Spinal cord (tissue), 10 donors: ENCODE data around the gene GLB1L3. TPM values are rescaled to one million over a fixed set of nuclear protein-coding genes. Genes with fewer than 3 reads are reported as not detected.
"Not testable (repeated sequence)": the region's sequence is repeated elsewhere in the genome, so short reads cannot be mapped to it uniquely, and the experiment has no call there.

Experiments used
- DNase-seq, 6 donors: peaks; one replicate each; pipeline versions ENCODE4 v3.0.0 to v3.0.0-alpha.2; 2013 to 2015; ENCODE audit warnings: low spot score in 6 of 6, low read depth in 4 of 6
- H3K27ac ChIP-seq: one replicate; pipeline ENCODE4 v1.5.1; 2013; ENCODE audit warnings: low read depth, low read length, control low read depth
- H3K27me3 ChIP-seq: one replicate; pipeline ENCODE4 v1.6.1; 2013; ENCODE audit warnings: low read length; ENCODE audit not compliant: control insufficient read depth, insufficient read depth
- H3K36me3 ChIP-seq: one replicate; pipeline ENCODE4 v1.6.1; 2013; ENCODE audit warnings: low read length; ENCODE audit not compliant: control insufficient read depth, insufficient read depth
- H3K4me1 ChIP-seq: one replicate; pipeline ENCODE4 v1.6.1; 2013; ENCODE audit warnings: low read length; ENCODE audit not compliant: control insufficient read depth, insufficient read depth
- H3K4me3 ChIP-seq: one replicate; pipeline ENCODE4 v1.5.1; 2013; ENCODE audit warnings: low read depth, low read length, control low read depth
- H3K9me3 ChIP-seq: one replicate; pipeline ENCODE4 v1.6.1; 2013; ENCODE audit warnings: low read length; ENCODE audit not compliant: control insufficient read depth, insufficient read depth
- WGBS: methylation state at CpG from one replicate; pipeline ENCODE4 v1.1.5; 2013; ENCODE audit warnings: missing lambda C conversion rate; ENCODE audit not compliant: insufficient coverage; 5-methylcytosine and 5-hydroxymethylcytosine counted together
- polyA plus RNA-seq, 2 donors: library from polyadenylated mRNA; unstranded; fragments of 120-200 nt; gene quantifications; one replicate each; pipeline ENCODE4 v1.2.1, GENCODE V29; 2013; ENCODE audit not compliant: insufficient read length in 2 of 2
- total RNA-seq, 2 donors: library from RNA; depleted of rRNA in 1 of 2; stranded (reverse); fragments of 120-200 nt in 1 of 2; fragments of >200 nt in 1 of 2; gene quantifications; one replicate each; pipeline versions ENCODE4 v1.2.3 to v1.2.4, GENCODE V29; 2013 to 2014
- donor health status: healthy.

Gene GLB1L3
- total and polyA plus RNA-seq, 4 donors, result 0.28 to 2.9 (median 1.7) TPM

DNA sequence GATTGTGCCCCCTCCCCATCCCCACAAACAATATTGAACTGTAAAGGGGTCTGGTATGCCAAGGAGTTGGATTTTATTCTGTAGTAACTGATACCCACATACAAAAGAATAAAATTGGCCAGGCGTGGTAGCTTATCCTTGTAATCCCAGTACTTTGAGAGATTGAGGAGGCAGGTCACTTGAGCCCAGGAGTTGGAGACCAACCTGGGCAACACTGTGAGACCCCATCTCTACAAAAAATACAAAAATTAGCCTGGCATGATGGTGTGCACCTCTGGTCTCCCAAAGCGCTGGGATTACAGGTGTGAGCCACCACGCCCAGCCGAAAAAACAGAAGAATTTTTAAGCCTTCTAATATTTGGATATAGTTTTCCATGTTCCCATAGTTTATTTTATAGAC, 4.2 kb upstream of the GLB1L3 start:
- H3K36me3 ChIP-seq, result no peaks in the 10 kb centered on the region
- WGBS, result 100% methylated on average over 1 of the region's 4 CpGs
- H3K27me3 ChIP-seq, result peaks cover 52% of the 10 kb centered on the region

DNA sequence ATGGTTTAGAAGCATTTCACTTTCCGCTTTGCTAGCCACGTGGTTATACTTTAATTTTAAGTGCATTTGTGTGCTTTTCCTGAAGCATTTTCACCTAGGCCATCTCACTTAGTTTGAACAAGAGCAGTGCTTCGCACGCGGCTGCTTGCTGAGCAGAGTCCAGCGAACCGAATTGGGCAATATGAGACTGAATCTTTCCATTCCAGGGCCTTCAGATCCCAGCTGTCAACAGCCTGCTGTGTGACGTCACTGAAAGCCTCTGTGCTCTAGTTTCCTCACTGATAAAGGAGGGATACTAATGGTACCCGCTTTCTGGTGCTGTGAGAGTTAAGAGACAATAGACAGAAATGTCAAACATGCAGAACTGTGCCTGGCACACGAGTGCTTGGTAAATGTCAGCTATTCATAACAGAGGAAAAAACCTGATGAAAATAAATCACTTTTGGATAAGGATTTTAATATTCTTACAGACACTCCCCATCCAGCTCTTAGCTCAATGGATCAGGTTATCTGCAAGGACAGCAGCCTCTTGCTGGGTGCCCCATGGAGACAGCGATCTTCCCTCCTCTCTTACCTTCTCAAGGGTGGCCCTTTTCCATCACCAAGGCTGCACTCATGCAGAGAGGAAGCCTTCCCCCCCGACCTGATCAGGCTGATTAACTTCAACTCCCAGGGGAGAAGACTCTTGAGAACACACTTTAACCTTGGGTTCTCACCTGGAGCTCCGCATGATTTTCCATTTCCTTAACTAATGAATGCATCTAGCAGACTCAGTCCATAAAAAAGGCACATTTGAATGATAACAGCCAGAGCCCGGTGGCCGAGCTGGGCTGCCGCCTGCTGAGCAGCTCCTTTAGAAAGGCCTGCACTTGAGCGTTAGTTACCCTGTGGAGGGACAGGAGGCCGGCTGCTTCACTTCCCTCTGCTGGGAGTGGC, 3.5 kb upstream of the GLB1L3 start:
- Histone ChIP-seq H3K4me3 (no peak overlapping the region), H3K36me3 (no peaks in the 10 kb centered on the region), H3K9me3 (no peaks in the 10 kb centered on the region), H3K4me1 (peaks cover 18% of the 10 kb centered on the region), H3K27ac (no peak overlapping the region), H3K27me3 (peaks cover 59% of the 10 kb centered on the region)
- WGBS, result 26% methylated on average over 8 of the region's 18 CpGs
- peak in 1 of 6 donors; percentile 26 for DNase-seq

More for the DNA sequence above, 4.2 kb upstream of the GLB1L3 start:
- H3K4me1 ChIP-seq, result peaks cover 13% of the 10 kb centered on the region
- no peak overlapping the region for H3K27ac ChIP-seq
- no peak overlapping the region for H3K4me3 ChIP-seq
- DNase-seq, result no peak
- no peaks in the 10 kb centered on the region for H3K9me3 ChIP-seq

- no peak overlapping the region for H3K4me3 ChIP-seq
- no peaks in the 10 kb centered on the region for H3K9me3 ChIP-seq
- no peaks in the 10 kb centered on the region for H3K36me3 ChIP-seq
- H3K27me3 ChIP-seq, result peaks cover 64% of the 10 kb centered on the region
- DNase-seq, result no peak
- WGBS, result no CpG with 5 or more reads among the region's 3 CpGs
- no peak overlapping the region for H3K27ac ChIP-seq
- H3K4me1 ChIP-seq, result peaks cover 20% of the 10 kb centered on the region
Measured at GRCh38 chr11:134273317-134273712, 2.9 kb upstream of the GLB1L3 start.

DNA sequence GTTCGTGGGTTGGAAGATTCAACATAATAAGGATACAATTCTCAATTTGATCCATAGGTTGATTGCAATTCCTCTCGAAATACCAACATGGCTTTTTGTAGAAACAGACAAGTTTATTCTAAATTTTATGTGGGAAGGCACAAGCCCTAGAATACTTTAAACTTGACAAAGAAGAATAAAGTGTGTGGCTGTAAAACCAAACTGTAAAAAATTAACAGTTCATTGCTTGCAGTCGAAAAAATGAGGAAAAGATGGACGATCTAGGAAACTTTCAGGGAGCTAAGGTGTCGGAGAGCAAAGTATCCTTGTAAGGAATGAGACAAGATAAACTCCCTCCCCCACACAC, 1.0 kb upstream of the GLB1L3 start:
- WGBS, result no CpG with 5 or more reads among the region's 5 CpGs
- Histone ChIP-seq H3K27me3 (peaks cover 67% of the 10 kb centered on the region), H3K36me3 (no peaks in the 10 kb centered on the region), H3K4me3 (no peak overlapping the region), H3K27ac (no peak overlapping the region), H3K9me3 (no peaks in the 10 kb centered on the region), H3K4me1 (peaks cover 20% of the 10 kb centered on the region)
- DNase-seq, result no peak

DNA sequence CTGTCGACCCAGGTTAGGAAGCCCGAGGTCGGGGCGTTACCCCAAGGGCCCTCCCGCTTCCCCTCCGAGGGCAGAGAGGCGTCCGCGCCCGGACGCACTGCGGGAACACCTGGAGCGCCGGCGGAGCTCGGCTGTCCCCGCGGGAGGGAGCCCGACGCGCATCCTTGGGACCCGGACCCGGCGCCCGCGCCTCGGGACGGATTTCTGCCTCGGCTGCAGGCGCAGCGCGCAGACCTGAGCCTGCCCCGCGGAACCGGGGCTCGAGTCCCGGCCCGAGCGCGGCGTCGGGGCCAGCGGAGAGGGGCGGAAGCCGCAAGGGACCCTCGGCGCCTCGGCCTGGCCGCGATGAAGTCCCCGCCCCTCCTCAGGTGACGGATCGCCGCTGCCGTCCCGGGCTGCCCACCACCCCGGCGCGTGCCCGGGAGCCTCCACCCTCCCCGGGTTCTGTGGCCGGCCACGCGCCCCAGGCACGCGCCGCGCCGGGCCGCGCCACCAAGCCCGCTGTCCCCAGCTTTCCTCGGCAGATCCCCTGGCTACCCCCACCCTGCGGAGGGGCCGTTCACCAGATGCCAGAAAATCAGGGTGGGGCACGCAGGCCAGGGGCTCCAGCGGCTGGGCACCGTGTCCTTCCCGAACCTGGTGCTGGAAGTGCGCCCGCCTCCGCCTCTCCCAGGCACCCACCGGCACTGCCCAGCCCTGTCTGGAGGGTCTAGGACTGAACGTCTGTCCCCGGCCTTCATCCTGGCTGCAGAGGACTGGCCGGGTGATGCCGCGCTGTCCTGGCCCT, 410 bp downstream of the GLB1L3 start:
- Histone ChIP-seq H3K27me3 (peaks cover 66% of the 10 kb centered on the region), H3K9me3 (no peaks in the 10 kb centered on the region), H3K4me1 (peaks cover 20% of the 10 kb centered on the region), H3K36me3 (no peaks in the 10 kb centered on the region), H3K4me3 (no peak overlapping the region), H3K27ac (no peak overlapping the region)
- peak in 1 of 6 donors; percentile 52 for DNase-seq
- under 1% methylated on average over 88 of the region's 88 CpGs for WGBS

DNA sequence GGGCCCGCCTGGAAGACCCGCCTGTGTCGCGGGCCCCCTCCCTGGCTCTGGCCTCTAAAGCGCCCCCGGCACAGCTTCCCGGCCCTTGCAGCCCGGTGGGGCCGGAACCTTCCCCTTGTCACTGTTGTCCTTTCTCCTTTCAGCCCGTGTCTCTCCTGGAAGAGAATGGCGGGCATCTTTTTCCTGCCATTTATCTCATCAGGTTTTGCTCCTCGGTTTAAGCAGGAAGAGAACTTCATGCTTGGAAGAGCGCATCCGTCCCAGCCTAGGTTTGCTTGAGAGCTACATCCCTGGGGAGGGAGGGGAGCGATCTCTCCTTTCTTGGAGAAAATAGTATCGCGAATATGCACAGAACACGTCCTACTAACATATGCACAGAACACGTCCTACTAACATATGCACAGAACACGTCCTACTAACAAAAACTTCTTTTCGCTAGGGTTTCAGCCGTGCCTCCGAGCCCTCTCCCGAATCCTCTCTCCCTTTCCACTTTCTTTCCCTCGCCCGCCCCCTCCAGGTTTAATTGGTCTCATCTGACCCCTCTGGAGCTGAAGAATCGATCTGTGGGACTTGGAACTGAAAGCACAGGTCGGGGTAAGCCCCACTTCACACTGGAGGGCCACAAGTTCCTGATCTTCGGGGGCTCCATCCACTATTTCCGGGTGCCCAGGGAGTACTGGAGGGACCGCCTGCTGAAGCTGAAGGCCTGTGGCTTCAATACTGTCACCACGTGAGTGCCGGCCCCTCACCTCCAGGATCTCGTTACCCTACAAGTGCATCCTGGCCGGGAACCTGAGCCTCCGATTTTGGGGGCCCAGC, 1.2 kb downstream of the GLB1L3 start:
- Histone ChIP-seq H3K27me3 (peaks cover 59% of the 10 kb centered on the region), H3K4me3 (no peak overlapping the region), H3K4me1 (peaks cover 23% of the 10 kb centered on the region), H3K36me3 (no peaks in the 10 kb centered on the region), H3K27ac (no peak overlapping the region), H3K9me3 (no peaks in the 10 kb centered on the region)
- 16% methylated on average over 29 of the region's 36 CpGs for WGBS
- DNase-seq, result peak in 2 of 6 donors; percentile 23 to 43

DNA sequence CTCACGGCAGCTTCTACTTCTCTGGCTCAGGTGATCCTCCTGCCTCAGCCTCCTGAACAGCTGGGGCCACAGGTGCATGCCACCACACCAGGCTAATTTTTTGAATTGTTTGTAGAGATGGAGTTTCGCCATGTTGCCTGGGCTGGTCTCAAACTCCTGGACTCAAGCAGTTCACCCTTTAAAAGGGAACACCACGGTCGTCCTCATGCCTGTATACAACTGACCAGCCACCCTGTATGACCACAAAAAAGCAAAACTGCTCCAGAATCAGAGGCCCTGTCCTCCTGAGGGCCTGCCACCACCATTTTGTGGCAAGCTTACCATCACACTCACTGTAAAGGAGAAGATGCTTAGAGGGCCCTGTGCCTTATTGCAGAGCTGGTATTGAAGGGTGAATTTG, 2.2 kb downstream of the GLB1L3 start:
- peaks cover 49% of the 10 kb centered on the region for H3K27me3 ChIP-seq
- no peak overlapping the region for H3K4me3 ChIP-seq
- no peak overlapping the region for H3K27ac ChIP-seq
- H3K9me3 ChIP-seq, result no peaks in the 10 kb centered on the region
- H3K4me1 ChIP-seq, result peaks cover 27% of the 10 kb centered on the region
- DNase-seq, result no peak
- WGBS, result 98% methylated on average over 4 of the region's 4 CpGs
- H3K36me3 ChIP-seq, result no peaks in the 10 kb centered on the region

DNA sequence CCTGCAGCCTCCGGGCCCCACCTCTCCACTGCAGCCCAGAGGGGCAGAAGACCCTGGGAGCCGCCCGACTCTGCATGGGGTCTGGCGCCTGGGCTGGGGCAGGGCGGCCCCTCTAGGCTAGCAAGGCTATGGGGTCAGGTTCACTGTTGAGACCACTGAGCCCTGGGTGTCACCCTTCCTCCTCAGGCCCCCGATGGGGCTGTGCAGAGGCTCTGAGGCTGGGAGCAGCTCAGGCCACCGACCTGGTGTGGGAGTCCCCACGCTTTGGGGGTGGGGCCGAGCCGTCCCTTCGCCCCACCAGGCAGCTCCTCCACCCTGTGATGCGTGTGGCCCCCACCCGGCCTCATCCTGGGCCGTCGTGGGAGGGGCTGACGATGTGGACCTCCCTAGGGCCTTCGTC, 5.5 kb downstream of the GLB1L3 start:
- not testable (repeated sequence) for H3K4me3 ChIP-seq, H3K36me3 ChIP-seq, H3K9me3 ChIP-seq, DNase-seq, H3K27ac ChIP-seq
- Histone ChIP-seq H3K27me3 (peaks cover 20% of the 10 kb centered on the region), H3K4me1 (peaks cover 17% of the 10 kb centered on the region)
- 60% methylated on average over 2 of the region's 17 CpGs for WGBS
